Measurements from ENCODE around the gene S100Z. TPM values are rescaled to one million over a fixed set of nuclear protein-coding genes. Genes with fewer than 3 reads are reported as not detected.

The S100Z gene
- total and polyA plus RNA-seq, 2 of the 8 experiments (the other 6 are each of a cell fraction or from before 2014, with no cell fraction given) = 0.30 TPM; not detected in 1

GRCh38 chr5:76811214-76811613 lies 38.6 kb upstream of the S100Z start:
- 89 to 100% methylated on average over 2 to 3 of the region's 5 CpGs for WGBS, 2 experiments (ENCODE audit: extremely low coverage in 1 of 2, insufficient coverage in 1 of 2, insufficient read length in 1 of 2, insufficient replicate concordance in 2 of 2, low coverage in 1 of 2, low lambda C conversion rate in 2 of 2, missing lambda C conversion rate in 1 of 2)
- no peak for FAIRE-seq
- no peak overlapping the region for H2AFZ ChIP-seq (ENCODE audit: low read length)
- TF ChIP-seq SIRT6 (IDR thresholded peaks at IDR 0.05; ENCODE audit: low read length) (no peak), POLR2AphosphoS5 (IDR thresholded peaks at IDR 0.05; ENCODE audit: low read depth, low read length) (no peak), CTBP2 (IDR thresholded peaks at IDR 0.05; ENCODE audit: borderline replicate concordance, insufficient read depth, insufficient read length, low read length) (no peak), CHD2 (IDR thresholded peaks at IDR 0.05; ENCODE audit: low read length) (no peak), FOSL1 (IDR thresholded peaks at IDR 0.05; ENCODE audit: insufficient read depth, low read depth, low read length) (no peak), TAF1 (IDR thresholded peaks at IDR 0.05; ENCODE audit: low read depth, low read length) (no peak), E2F6 (IDR thresholded peaks at IDR 0.05) (no peak), CBX8 (IDR thresholded peaks at IDR 0.05; ENCODE audit: borderline replicate concordance, low read depth, low read length) (no peak), KDM1A (IDR thresholded peaks at IDR 0.05; ENCODE audit: borderline replicate concordance, low read length) (no peak), POLR2A (IDR thresholded peaks at IDR 0.05; ENCODE audit: control extremely low read depth in 1 of 2, low read depth in 2 of 2, low read length in 2 of 2) (no peak)

More at GRCh38 chr5:76811214-76811613, 38.6 kb upstream of the S100Z start:
- 0 out of 2 replicates have a peak overlapping the region, but pooled peaks have one; percentile 89 for H2BK20ac ChIP-seq (ENCODE audit: low read length)
- H3K9me3 ChIP-seq (ENCODE audit: insufficient read depth in 2 of 2, low read depth in 1 of 2, low read length in 1 of 2) = peaks cover 3 to 17% of the 10 kb centered on the region in 2 experiments; a peak in 3 of 4 replicates
- peaks cover 3% of the 10 kb centered on the region; the same call in 1 of the 2 replicates for H3K23me2 ChIP-seq (ENCODE audit: low read depth, low read length)
- H3K79me1 ChIP-seq (ENCODE audit: low read depth, low read length) = no peaks in the 10 kb centered on the region
- H2BK5ac ChIP-seq (ENCODE audit: low read depth, low read length) = no peak overlapping the region
- no peak overlapping the region; a peak in 1 of 8 replicates for H3K4me3 ChIP-seq (ENCODE audit: extremely low read depth in 1 of 4, insufficient read depth in 2 of 4, low read depth in 3 of 4, low read length in 4 of 4)
- no peak for DNase-seq (ENCODE audit: low read depth in 1 of 2, low spot score in 2 of 2)
- POLR2A ChIA-PET (ENCODE audit: partially characterized antibody) = interaction anchor here (11.5 kb wide), 1 partner anchor 7 kb away, joined by 131 read pairs; the partner anchor contains the start of gene F2RL1
- H3K9ac ChIP-seq (replicated peaks in 1 of 4; ENCODE audit: extremely low read depth in 1 of 4, low read depth in 3 of 4, low read length in 3 of 4) = no peak overlapping the region
- H3K18ac ChIP-seq (ENCODE audit: extremely low read depth, low read length) = no peak overlapping the region
- no peak overlapping the region for H2BK120ac ChIP-seq (replicated peaks; ENCODE audit: low read depth, low read length)
- H3K4me1 ChIP-seq (replicated peaks in 1 of 4; ENCODE audit: control insufficient read depth in 3 of 4, insufficient read depth in 4 of 4, low read length in 3 of 4) = peaks cover 4 to 16% (median 13%) of the 10 kb centered on the region in 4 experiments; a peak in 5 of 7 replicates
- no peaks in the 10 kb centered on the region for H3K79me2 ChIP-seq (ENCODE audit: control insufficient read depth in 1 of 2, insufficient read depth in 2 of 2, low read length in 2 of 2)
- H3K23ac ChIP-seq (ENCODE audit: insufficient read length) = no peak overlapping the region
- 0 out of 2 replicates have a peak overlapping the region, but pooled peaks have one; percentile 40 for H2BK15ac ChIP-seq (ENCODE audit: low read length)
- H3K14ac ChIP-seq (ENCODE audit: insufficient read length) = no peak overlapping the region
- no peak overlapping the region for H3K27ac ChIP-seq (ENCODE audit: low read depth, low read length)
- no peak overlapping the region for H4K91ac ChIP-seq (replicated peaks; ENCODE audit: insufficient read length, low read length)
- H2BK12ac ChIP-seq (ENCODE audit: low read depth, low read length) = 0 out of 2 replicates have a peak overlapping the region, but pooled peaks have one; percentile 27
- CTCF ChIA-PET (ENCODE audit: partially characterized antibody) = interaction anchor here (1.7 kb wide), 1 partner anchor 36 kb away, joined by 8 read pairs; no protein-coding TSS in a partner anchor
- H3K4ac ChIP-seq (replicated peaks; ENCODE audit: insufficient read length, low read depth, low read length) = no peak overlapping the region
- H2AK5ac ChIP-seq (ENCODE audit: low read depth, low read length) = no peak overlapping the region
- no peak overlapping the region for H4K5ac ChIP-seq (ENCODE audit: insufficient read length, low read depth, low read length)
- no peak overlapping the region for H3K56ac ChIP-seq (replicated peaks; ENCODE audit: insufficient read length, low read depth, low read length)
- no peak overlapping the region for H3K4me2 ChIP-seq (ENCODE audit: insufficient read depth in 1 of 2, low read depth in 2 of 2, low read length in 2 of 2)
- no peak overlapping the region for H4K8ac ChIP-seq (ENCODE audit: extremely low read depth, insufficient read depth, low read length)
- H3K27me3 ChIP-seq (replicated peaks in 1 of 4; ENCODE audit: control insufficient read depth in 3 of 4, extremely low read depth in 1 of 4, insufficient read depth in 3 of 4, low read length in 3 of 4) = no peaks in the 10 kb centered on the region
- peaks cover 0 to 4% (median 0%) of the 10 kb centered on the region in 4 experiments; a peak in 1 of 8 replicates for H3K36me3 ChIP-seq (ENCODE audit: control insufficient read depth in 2 of 4, insufficient read depth in 4 of 4, low read length in 3 of 4)
- no peaks in the 10 kb centered on the region for H4K20me1 ChIP-seq (replicated peaks in 1 of 2; ENCODE audit: control insufficient read depth in 1 of 2, insufficient read depth in 2 of 2, low read length in 2 of 2)
